ENCODE measurements around the gene XPO5. TPM values are rescaled to one million over a fixed set of nuclear protein-coding genes. Genes with fewer than 3 reads are reported as not detected.

The XPO5 gene
- total RNA-seq, 4 donors from 2014 or later = 12.9 to 123 (median 29.8) TPM

GRCh38 chr6:43588194-43588593 lies 12.4 kb upstream of the XPO5 start:
- WGBS, 2 donors (ENCODE audit: low coverage in 1 of 2) = 91 to 99% methylated on average over 1 to 5 of the region's 5 CpGs
- Histone ChIP-seq H3K4me3 (no peak overlapping the region), H3K36me3 (peaks cover 6 to 85% of the 10 kb centered on the region in 2 donors), H3K27ac (no peak overlapping the region), H3K4me1 (no peaks in the 10 kb centered on the region), H3K9me3 (no peaks in the 10 kb centered on the region), H3K27me3 (no peaks in the 10 kb centered on the region)
- no peak for ATAC-seq
- TF ChIP-seq POLR2A (IDR thresholded peaks at IDR 0.05) (no peak), POLR2AphosphoS5 (IDR thresholded peaks at IDR 0.05) (no peak), EP300 (IDR thresholded peaks at IDR 0.05) (no peak), CTCF (IDR thresholded peaks at IDR 0.05) (no peak)

GRCh38 chr6:43584892-43585570 lies 9.2 kb upstream of the XPO5 start:
- TF ChIP-seq EP300 (IDR thresholded peaks at IDR 0.05) (no peak), POLR2AphosphoS5 (IDR thresholded peaks at IDR 0.05) (no peak), CTCF (IDR thresholded peaks at IDR 0.05) (no peak), POLR2A (IDR thresholded peaks at IDR 0.05) (no peak)
- H3K4me1 ChIP-seq = no peaks in the 10 kb centered on the region
- H3K36me3 ChIP-seq = peaks cover 6 to 76% of the 10 kb centered on the region in 2 donors
- H3K4me3 ChIP-seq = no peak overlapping the region
- WGBS, 2 donors (ENCODE audit: low coverage in 1 of 2) = 83 to 84% methylated on average over 4 to 7 of the region's 7 CpGs
- H3K27ac ChIP-seq = no peak overlapping the region
- H3K27me3 ChIP-seq = no peaks in the 10 kb centered on the region
- no peak for ATAC-seq
- no peaks in the 10 kb centered on the region for H3K9me3 ChIP-seq

- no peak for ATAC-seq
- Histone ChIP-seq H3K36me3 (peaks cover 6 to 57% of the 10 kb centered on the region in 2 donors), H3K27me3 (no peaks in the 10 kb centered on the region), H3K9me3 (no peaks in the 10 kb centered on the region), H3K4me3 (no peak overlapping the region), H3K27ac (no peak overlapping the region), H3K4me1 (peaks cover 0 to 5% (median 0%) of the 10 kb centered on the region in 3 donors)
- TF ChIP-seq POLR2A (IDR thresholded peaks at IDR 0.05) = no peak
- TF ChIP-seq EP300 (IDR thresholded peaks at IDR 0.05) = no peak
- TF ChIP-seq CTCF (IDR thresholded peaks at IDR 0.05) = no peak
- no peak for TF ChIP-seq POLR2AphosphoS5 (IDR thresholded peaks at IDR 0.05)
- 65 to 74% methylated on average over 5 of the region's 5 CpGs for WGBS, 2 donors (ENCODE audit: low coverage in 1 of 2)
Observed at GRCh38 chr6:43582911-43583310, 7.1 kb upstream of the XPO5 start.

GRCh38 chr6:43579171-43579570 lies 3.3 kb upstream of the XPO5 start:
- no peak for ATAC-seq
- no peak for TF ChIP-seq CTCF (IDR thresholded peaks at IDR 0.05)
- TF ChIP-seq EP300 (IDR thresholded peaks at IDR 0.05) = no peak
- no peak for TF ChIP-seq POLR2A (IDR thresholded peaks at IDR 0.05)
- TF ChIP-seq POLR2AphosphoS5 (IDR thresholded peaks at IDR 0.05) = no peak
- no peaks in the 10 kb centered on the region for H3K9me3 ChIP-seq
- H3K36me3 ChIP-seq = peaks cover 0 to 23% of the 10 kb centered on the region in 2 donors
- no peaks in the 10 kb centered on the region for H3K27me3 ChIP-seq
- no peak overlapping the region for H3K4me3 ChIP-seq
- WGBS, 2 donors (ENCODE audit: low coverage in 1 of 2) = 72 to 75% methylated on average over 2 of the region's 2 CpGs
- no peak overlapping the region for H3K27ac ChIP-seq
- peaks cover 0 to 32% (median 7%) of the 10 kb centered on the region in 3 donors for H3K4me1 ChIP-seq

GRCh38 chr6:43578748-43579147 lies 2.9 kb upstream of the XPO5 start:
- no peak for TF ChIP-seq POLR2A (IDR thresholded peaks at IDR 0.05)
- no peak for TF ChIP-seq EP300 (IDR thresholded peaks at IDR 0.05)
- no peak for TF ChIP-seq POLR2AphosphoS5 (IDR thresholded peaks at IDR 0.05)
- TF ChIP-seq CTCF (IDR thresholded peaks at IDR 0.05) = no peak
- Histone ChIP-seq H3K36me3 (peaks cover 0 to 18% of the 10 kb centered on the region in 2 donors), H3K27ac (no peak overlapping the region), H3K9me3 (no peaks in the 10 kb centered on the region), H3K4me3 (no peak overlapping the region), H3K4me1 (peaks cover 0 to 37% (median 7%) of the 10 kb centered on the region in 3 donors), H3K27me3 (no peaks in the 10 kb centered on the region)
- ATAC-seq = no peak
- WGBS, 2 donors (ENCODE audit: low coverage in 1 of 2) = 79 to 88% methylated on average over 3 of the region's 3 CpGs
